Neural cell (in vitro differentiated cells): ENCODE measurements around the gene C1orf198. TPM values are rescaled to one million over a fixed set of nuclear protein-coding genes. Genes with fewer than 3 reads are reported as not detected.

Experiments
- H2AFZ ChIP-seq: fragments of 200-600, 300-800 bp; sonication (generic), shearing (Covaris generic); 2 replicates; pipeline ENCODE4 v1.6.0; 2014; ENCODE audit warnings: low read depth, mild to moderate bottlenecking, antibody characterized with exemption, low read length, moderate library complexity
- H3F3A ChIP-seq: fragments of 200-600 bp; shearing (Covaris generic); 2 replicates; pipeline ENCODE4 v1.6.1; 2016; ENCODE audit warnings: mild to moderate bottlenecking, moderate library complexity, mixed read lengths, antibody characterized with exemption, low read length; ENCODE audit not compliant: insufficient read depth, poor library complexity, severe bottlenecking
- H3K27ac ChIP-seq: fragments of 200-600, 300-800 bp; sonication (generic), shearing (Covaris generic); 2 replicates; pipeline ENCODE4 v1.5.1; 2014; ENCODE audit warnings: mild to moderate bottlenecking, low read length, moderate library complexity
- H3K27me3 ChIP-seq: fragments of 300-800, 200-600 bp; sonication (generic), shearing (Covaris generic); 2 replicates; pipeline ENCODE4 v1.6.0; 2014; ENCODE audit warnings: mild to moderate bottlenecking, low read depth, low read length, moderate library complexity; ENCODE audit not compliant: insufficient read depth
- H3K36me3 ChIP-seq: fragments of 300-800, 200-600 bp; sonication (generic), shearing (Covaris generic); 2 replicates; pipeline ENCODE4 v1.5.1; 2014; ENCODE audit warnings: mild to moderate bottlenecking, antibody characterized with exemption, low read length, moderate library complexity; ENCODE audit not compliant: insufficient read depth
- H3K4me2 ChIP-seq: fragments of 300-800, 200-600 bp; sonication (generic), shearing (Covaris generic); 2 replicates; pipeline ENCODE4 v1.6.0; 2014; ENCODE audit warnings: mild to moderate bottlenecking, low read length
- H3K4me3 ChIP-seq: fragments of 300-800, 200-600 bp; sonication (generic), shearing (Covaris generic); 2 replicates; pipeline ENCODE4 v1.5.1; 2014; ENCODE audit warnings: mild to moderate bottlenecking, low read length, moderate library complexity
- H3K79me2 ChIP-seq: fragments of 200-600 bp; shearing (Covaris generic); replicated peaks from 2 replicates; pipeline ENCODE4 v1.6.0; 2014; ENCODE audit warnings: mild to moderate bottlenecking, low read length, moderate library complexity; ENCODE audit not compliant: insufficient read depth
- H3K9ac ChIP-seq: fragments of 300-800, 200-600 bp; sonication (generic), shearing (Covaris generic); 2 replicates; pipeline ENCODE4 v1.6.1; 2016; ENCODE audit warnings: mild to moderate bottlenecking, low read length, mixed read lengths
- H3K9me2 ChIP-seq: fragments of 200-600 bp; shearing (Covaris generic); 2 replicates; pipeline ENCODE4 v1.6.1; 2016; ENCODE audit warnings: mild to moderate bottlenecking, low read length, mixed read lengths; ENCODE audit not compliant: insufficient read depth
- H3K9me3 ChIP-seq: fragments of 200-600, 300-800 bp; sonication (generic), shearing (Covaris generic); 2 replicates; pipeline ENCODE4 v1.6.1; 2016; ENCODE audit warnings: mild to moderate bottlenecking, mixed run types, low read length, moderate library complexity, mixed read lengths
- H4K20me1 ChIP-seq: fragments of 200-600 bp; shearing (Covaris generic); 2 replicates; pipeline ENCODE4 v1.6.1; 2016; ENCODE audit warnings: mild to moderate bottlenecking, mixed run types; ENCODE audit not compliant: insufficient read depth
- EP300 ChIP-seq: fragments of 450-650 bp; conservative IDR thresholded peaks from 2 replicates; pipeline ENCODE4 v1.6.1; 2014; ENCODE audit warnings: antibody characterized with exemption, mild to moderate bottlenecking, moderate library complexity; ENCODE audit not compliant: poor library complexity, severe bottlenecking
- EZH2 ChIP-seq: fragments of 200-600, 300-800 bp; shearing (Covaris generic), sonication (generic); IDR thresholded peaks from 2 replicates; pipeline ENCODE4 v1.6.1; 2014; ENCODE audit warnings: antibody characterized with exemption, low read length, borderline replicate concordance, mild to moderate bottlenecking; ENCODE audit not compliant: insufficient read depth, poor library complexity, severe bottlenecking
- MXI1 ChIP-seq: fragments of 450-650 bp; conservative IDR thresholded peaks from 2 replicates; pipeline ENCODE4 v1.6.1; 2014; ENCODE audit warnings: antibody characterized with exemption, mild to moderate bottlenecking; ENCODE audit not compliant: poor library complexity, severe bottlenecking
- POLR2AphosphoS5 ChIP-seq: IDR thresholded peaks from 2 replicates; pipeline ENCODE4 v1.6.1; 2012
- RAD21 ChIP-seq: fragments of 450-650 bp; conservative IDR thresholded peaks from 2 replicates; pipeline ENCODE4 v1.6.1; 2014; ENCODE audit warnings: antibody characterized with exemption, mild to moderate bottlenecking, moderate library complexity
- SMC3 ChIP-seq: fragments of 450-650 bp; conservative IDR thresholded peaks from 2 replicates; pipeline ENCODE4 v1.6.1; 2014; ENCODE audit warnings: antibody characterized with exemption, mild to moderate bottlenecking, moderate library complexity; ENCODE audit not compliant: poor library complexity
- TAF1 ChIP-seq: IDR thresholded peaks from 2 replicates; pipeline ENCODE4 v1.6.1; 2012; ENCODE audit warnings: low read depth
- polyA plus RNA-seq: library from polyadenylated mRNA; depleted of rRNA; stranded (reverse); fragments of >200 nt; gene quantifications from 2 replicates; pipeline ENCODE4 v1.2.3, GENCODE V29; 2014
- TF ChIP-seq, protein P1 (sequence below): fragments of 450-650 bp; IDR thresholded peaks from 2 replicates; pipeline ENCODE4 v1.5.1; 2014; ENCODE audit warnings: antibody characterized with exemption, mild to moderate bottlenecking, moderate library complexity; ENCODE audit not compliant: poor library complexity, severe bottlenecking
- TF ChIP-seq, protein P2 (sequence below): IDR thresholded peaks from 2 replicates; pipeline ENCODE4 v1.6.1; 2012; ENCODE audit warnings: borderline replicate concordance

Gene C1orf198
- polyA plus RNA-seq, 1 donor from 2014 or later: 16.7 TPM

DNA sequence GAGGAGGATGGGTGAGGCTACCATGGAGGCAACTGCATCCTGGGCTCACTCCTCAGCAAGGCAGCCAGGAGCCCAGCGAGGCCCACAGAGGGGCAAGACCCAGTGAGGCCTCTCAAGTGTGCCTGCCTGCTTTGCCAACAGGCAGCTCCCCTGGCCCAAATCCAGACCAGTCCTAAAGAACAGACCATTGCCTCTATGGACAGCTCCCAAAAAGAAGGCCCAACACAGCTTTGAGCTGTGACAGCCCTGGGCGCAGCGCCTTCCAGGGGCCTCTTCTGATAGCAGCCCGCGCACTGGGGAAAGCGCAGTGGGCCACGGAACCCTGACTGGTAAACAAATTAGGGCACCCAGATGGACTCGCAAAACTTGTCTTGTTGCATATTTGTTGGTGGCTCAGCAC, 25.5 kb downstream of the C1orf198 start:
- Histone ChIP-seq H3K9ac (no peak overlapping the region), H3K4me3 (no peak overlapping the region), H3F3A (no peaks in the 10 kb centered on the region), H3K27me3 (no peaks in the 10 kb centered on the region), H4K20me1 (no peaks in the 10 kb centered on the region), H3K4me2 (no peak overlapping the region), H3K9me3 (no peaks in the 10 kb centered on the region), H3K36me3 (peaks cover 5% of the 10 kb centered on the region), H2AFZ (no peak overlapping the region), H3K79me2 (no peaks in the 10 kb centered on the region), H3K27ac (no peak overlapping the region), H3K9me2 (no peaks in the 10 kb centered on the region)
- TF ChIP-seq MXI1: no peak
- TF ChIP-seq RAD21: no peak
- no peak for TF ChIP-seq SMC3
- no peak for TF ChIP-seq TAF1
- no peak for TF ChIP-seq POLR2AphosphoS5
- TF ChIP-seq, protein P1, sequence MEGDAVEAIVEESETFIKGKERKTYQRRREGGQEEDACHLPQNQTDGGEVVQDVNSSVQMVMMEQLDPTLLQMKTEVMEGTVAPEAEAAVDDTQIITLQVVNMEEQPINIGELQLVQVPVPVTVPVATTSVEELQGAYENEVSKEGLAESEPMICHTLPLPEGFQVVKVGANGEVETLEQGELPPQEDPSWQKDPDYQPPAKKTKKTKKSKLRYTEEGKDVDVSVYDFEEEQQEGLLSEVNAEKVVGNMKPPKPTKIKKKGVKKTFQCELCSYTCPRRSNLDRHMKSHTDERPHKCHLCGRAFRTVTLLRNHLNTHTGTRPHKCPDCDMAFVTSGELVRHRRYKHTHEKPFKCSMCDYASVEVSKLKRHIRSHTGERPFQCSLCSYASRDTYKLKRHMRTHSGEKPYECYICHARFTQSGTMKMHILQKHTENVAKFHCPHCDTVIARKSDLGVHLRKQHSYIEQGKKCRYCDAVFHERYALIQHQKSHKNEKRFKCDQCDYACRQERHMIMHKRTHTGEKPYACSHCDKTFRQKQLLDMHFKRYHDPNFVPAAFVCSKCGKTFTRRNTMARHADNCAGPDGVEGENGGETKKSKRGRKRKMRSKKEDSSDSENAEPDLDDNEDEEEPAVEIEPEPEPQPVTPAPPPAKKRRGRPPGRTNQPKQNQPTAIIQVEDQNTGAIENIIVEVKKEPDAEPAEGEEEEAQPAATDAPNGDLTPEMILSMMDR: no peak
- TF ChIP-seq, protein P2, sequence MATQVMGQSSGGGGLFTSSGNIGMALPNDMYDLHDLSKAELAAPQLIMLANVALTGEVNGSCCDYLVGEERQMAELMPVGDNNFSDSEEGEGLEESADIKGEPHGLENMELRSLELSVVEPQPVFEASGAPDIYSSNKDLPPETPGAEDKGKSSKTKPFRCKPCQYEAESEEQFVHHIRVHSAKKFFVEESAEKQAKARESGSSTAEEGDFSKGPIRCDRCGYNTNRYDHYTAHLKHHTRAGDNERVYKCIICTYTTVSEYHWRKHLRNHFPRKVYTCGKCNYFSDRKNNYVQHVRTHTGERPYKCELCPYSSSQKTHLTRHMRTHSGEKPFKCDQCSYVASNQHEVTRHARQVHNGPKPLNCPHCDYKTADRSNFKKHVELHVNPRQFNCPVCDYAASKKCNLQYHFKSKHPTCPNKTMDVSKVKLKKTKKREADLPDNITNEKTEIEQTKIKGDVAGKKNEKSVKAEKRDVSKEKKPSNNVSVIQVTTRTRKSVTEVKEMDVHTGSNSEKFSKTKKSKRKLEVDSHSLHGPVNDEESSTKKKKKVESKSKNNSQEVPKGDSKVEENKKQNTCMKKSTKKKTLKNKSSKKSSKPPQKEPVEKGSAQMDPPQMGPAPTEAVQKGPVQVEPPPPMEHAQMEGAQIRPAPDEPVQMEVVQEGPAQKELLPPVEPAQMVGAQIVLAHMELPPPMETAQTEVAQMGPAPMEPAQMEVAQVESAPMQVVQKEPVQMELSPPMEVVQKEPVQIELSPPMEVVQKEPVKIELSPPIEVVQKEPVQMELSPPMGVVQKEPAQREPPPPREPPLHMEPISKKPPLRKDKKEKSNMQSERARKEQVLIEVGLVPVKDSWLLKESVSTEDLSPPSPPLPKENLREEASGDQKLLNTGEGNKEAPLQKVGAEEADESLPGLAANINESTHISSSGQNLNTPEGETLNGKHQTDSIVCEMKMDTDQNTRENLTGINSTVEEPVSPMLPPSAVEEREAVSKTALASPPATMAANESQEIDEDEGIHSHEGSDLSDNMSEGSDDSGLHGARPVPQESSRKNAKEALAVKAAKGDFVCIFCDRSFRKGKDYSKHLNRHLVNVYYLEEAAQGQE: no peak
- TF ChIP-seq EZH2: no peak
- TF ChIP-seq EP300: no peak

DNA sequence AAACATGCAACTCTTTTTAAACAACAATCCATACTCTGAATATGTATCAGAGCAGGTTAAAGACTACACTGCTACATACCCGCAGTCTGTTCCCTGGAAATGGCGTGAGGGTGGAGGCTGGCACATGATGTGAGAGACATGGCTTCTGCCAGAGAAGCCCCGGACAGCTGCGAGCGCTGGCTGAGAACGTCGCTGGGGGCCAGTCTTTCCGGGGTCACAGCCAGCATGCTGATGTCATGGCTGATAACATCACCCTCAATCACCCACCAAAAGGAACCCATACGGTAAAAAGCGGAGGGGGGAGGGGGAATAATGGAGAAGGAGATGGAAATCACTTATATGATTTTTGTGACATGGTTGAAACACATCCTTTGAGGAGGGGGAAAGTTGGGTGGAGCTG, 29.1 kb downstream of the C1orf198 start:
- no peaks in the 10 kb centered on the region for H3K27me3 ChIP-seq
- no peak overlapping the region for H3K4me3 ChIP-seq
- no peak overlapping the region for H2AFZ ChIP-seq
- TF ChIP-seq, protein P1: no peak
- TF ChIP-seq SMC3 (no peak), RAD21 (no peak), POLR2AphosphoS5 (no peak), MXI1 (no peak), EZH2 (no peak), TAF1 (no peak), EP300 (no peak)
- TF ChIP-seq, protein P2: no peak
- no peak overlapping the region for H3K27ac ChIP-seq
- no peaks in the 10 kb centered on the region for H3K79me2 ChIP-seq
- no peaks in the 10 kb centered on the region for H3F3A ChIP-seq
- H3K9me2 ChIP-seq: no peaks in the 10 kb centered on the region
- H3K36me3 ChIP-seq: peaks cover 5% of the 10 kb centered on the region
- H3K9ac ChIP-seq: no peak overlapping the region
- no peaks in the 10 kb centered on the region for H4K20me1 ChIP-seq
- H3K9me3 ChIP-seq: no peaks in the 10 kb centered on the region
- no peak overlapping the region for H3K4me2 ChIP-seq
